ENCODE data around the gene GRK3. TPM values are rescaled to one million over a fixed set of nuclear protein-coding genes. Genes with fewer than 3 reads are reported as not detected.

GRK3 gene
- total RNA-seq, 1 experiment from 2014 or later: 2.0 TPM

DNA sequence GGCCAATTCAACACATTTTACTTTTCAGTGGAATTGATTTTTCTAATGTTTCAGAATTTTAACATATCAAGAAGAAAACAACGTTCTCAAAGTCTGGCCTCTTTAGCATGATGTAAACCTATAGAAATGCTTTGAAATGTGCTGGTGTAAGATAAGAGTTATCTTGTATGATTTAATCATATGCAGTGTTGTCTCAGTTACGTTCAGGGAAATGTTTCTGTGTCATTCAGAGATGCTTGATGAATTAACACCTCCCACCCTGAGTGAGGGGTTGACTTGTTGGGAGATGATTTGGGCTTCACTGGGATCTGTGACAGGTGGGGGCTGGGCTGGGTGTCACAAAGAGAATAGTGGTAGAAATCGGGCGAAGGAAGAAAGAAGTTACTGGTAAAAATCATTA is 161.8 kb downstream of the GRK3 start:
- POLR2A ChIA-PET (ENCODE audit: low non-redundant PET): no interaction called here
- intact Hi-C loops (cut with micrococcal nuclease; ENCODE audit: unreplicated experiment): no loop called here
- CTCF ChIA-PET: no interaction called here

DNA sequence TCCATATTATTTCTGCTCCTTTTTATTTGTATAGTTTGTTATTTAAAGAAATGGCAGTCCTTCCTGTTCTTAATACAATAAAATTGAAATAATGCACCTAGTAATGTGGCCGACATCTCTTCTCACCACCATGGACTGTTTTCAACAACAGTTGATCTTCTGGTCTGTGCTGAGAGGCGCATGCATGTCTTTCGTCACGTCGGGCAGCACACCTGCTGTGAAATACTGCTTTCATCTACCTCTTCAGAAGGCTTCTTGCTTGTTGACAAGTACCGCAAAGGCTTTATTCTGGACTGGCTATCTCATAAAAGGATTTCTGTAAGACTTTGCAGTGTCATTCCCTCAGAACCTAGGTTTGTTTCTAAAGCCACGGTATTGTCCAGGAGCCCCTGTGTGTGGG is 163.6 kb downstream of the GRK3 start:
- no peak for DNase-seq (ENCODE audit: low spot score)
- Histone ChIP-seq H3K4me3 (ENCODE audit: low read depth, low read length, poor library complexity, severe bottlenecking) (no peak overlapping the region), H3K9me3 (ENCODE audit: low read depth, low read length, poor library complexity, severe bottlenecking) (no peaks in the 10 kb centered on the region), H3K36me3 (ENCODE audit: insufficient read depth, low read length, poor library complexity, severe bottlenecking) (no peaks in the 10 kb centered on the region), H3K4me1 (ENCODE audit: insufficient read depth, low read length, poor library complexity, severe bottlenecking) (peaks cover 6% of the 10 kb centered on the region), H3K27ac (ENCODE audit: low read depth, low read length, poor library complexity, severe bottlenecking) (no peak overlapping the region), H3K27me3 (replicated peaks; ENCODE audit: insufficient read depth, low read depth, low read length, poor library complexity) (no peaks in the 10 kb centered on the region)
- no TSS peak for BruUV-seq (replicated peaks)
- POLR2A ChIA-PET (ENCODE audit: low non-redundant PET): no interaction called here
- CTCF ChIA-PET: no interaction called here
- intact Hi-C loops (cut with micrococcal nuclease; ENCODE audit: unreplicated experiment): no loop called here
- TF ChIP-seq EZH2 (IDR thresholded peaks at IDR 0.05; ENCODE audit: borderline replicate concordance, low read depth, low read length, poor library complexity, severe bottlenecking): no peak
- TF ChIP-seq CTCF (conservative IDR thresholded peaks at IDR 0.05; ENCODE audit: low read depth, low read length): no peak

More for the DNA sequence above, 161.8 kb downstream of the GRK3 start:
- no peak overlapping the region for H3K4me3 ChIP-seq (ENCODE audit: low read depth, low read length, poor library complexity, severe bottlenecking)
- no peak for TF ChIP-seq CTCF (conservative IDR thresholded peaks at IDR 0.05; ENCODE audit: low read depth, low read length)
- TF ChIP-seq EZH2 (IDR thresholded peaks at IDR 0.05; ENCODE audit: borderline replicate concordance, low read depth, low read length, poor library complexity, severe bottlenecking): no peak
- no peak overlapping the region for H3K27ac ChIP-seq (ENCODE audit: low read depth, low read length, poor library complexity, severe bottlenecking)
- no peaks in the 10 kb centered on the region for H3K4me1 ChIP-seq (ENCODE audit: insufficient read depth, low read length, poor library complexity, severe bottlenecking)
- DNase-seq (ENCODE audit: low spot score): no peak
- no peaks in the 10 kb centered on the region for H3K9me3 ChIP-seq (ENCODE audit: low read depth, low read length, poor library complexity, severe bottlenecking)
- H3K36me3 ChIP-seq (ENCODE audit: insufficient read depth, low read length, poor library complexity, severe bottlenecking): no peaks in the 10 kb centered on the region
- no TSS peak for BruUV-seq (replicated peaks)
- no peaks in the 10 kb centered on the region for H3K27me3 ChIP-seq (replicated peaks; ENCODE audit: insufficient read depth, low read depth, low read length, poor library complexity)

- no peak for DNase-seq (ENCODE audit: low spot score)
- intact Hi-C loops (cut with micrococcal nuclease; ENCODE audit: unreplicated experiment): no loop called here
- TF ChIP-seq CTCF (conservative IDR thresholded peaks at IDR 0.05; ENCODE audit: low read depth, low read length) (no peak), EZH2 (IDR thresholded peaks at IDR 0.05; ENCODE audit: borderline replicate concordance, low read depth, low read length, poor library complexity, severe bottlenecking) (no peak)
- Histone ChIP-seq H3K4me1 (ENCODE audit: insufficient read depth, low read length, poor library complexity, severe bottlenecking) (peaks cover 6% of the 10 kb centered on the region), H3K4me3 (ENCODE audit: low read depth, low read length, poor library complexity, severe bottlenecking) (no peak overlapping the region), H3K27me3 (replicated peaks; ENCODE audit: insufficient read depth, low read depth, low read length, poor library complexity) (no peaks in the 10 kb centered on the region), H3K36me3 (ENCODE audit: insufficient read depth, low read length, poor library complexity, severe bottlenecking) (no peaks in the 10 kb centered on the region), H3K27ac (ENCODE audit: low read depth, low read length, poor library complexity, severe bottlenecking) (no peak overlapping the region), H3K9me3 (ENCODE audit: low read depth, low read length, poor library complexity, severe bottlenecking) (no peaks in the 10 kb centered on the region)
- BruUV-seq (replicated peaks): no TSS peak
- POLR2A ChIA-PET (ENCODE audit: low non-redundant PET): no interaction called here
- CTCF ChIA-PET: no interaction called here
Measured at GRCh38 chr22:25729016-25729995, 164.8 kb downstream of the GRK3 start.

All from A673 (cell line).